H9 (cell line): ENCODE data around the gene YJU2. TPM values are rescaled to one million over a fixed set of nuclear protein-coding genes. Genes with fewer than 3 reads are reported as not detected.

Experiments
- DNase-seq: peaks from one replicate; pipeline ENCODE4 v3.0.0-alpha.2; 2017
- H2AFZ ChIP-seq: one replicate; pipeline ENCODE4 v1.6.1; 2013; ENCODE audit warnings: mild to moderate bottlenecking, low read length, control low read depth, moderate library complexity
- H2AK5ac ChIP-seq: 2 replicates; pipeline ENCODE4 v1.6.1; 2013; ENCODE audit warnings: low read length, control low read depth, mixed read lengths; ENCODE audit not compliant: insufficient read length
- H2BK120ac ChIP-seq: one replicate; pipeline ENCODE4 v1.6.1; 2013; ENCODE audit warnings: low read depth, mild to moderate bottlenecking, low read length, control low read depth, inconsistent platforms; ENCODE audit not compliant: poor library complexity, severe bottlenecking
- H2BK12ac ChIP-seq: 2 replicates; pipeline ENCODE4 v1.6.1; 2013; ENCODE audit warnings: low read length, control low read depth, mixed read lengths, low read depth; ENCODE audit not compliant: insufficient read length
- H2BK15ac ChIP-seq: 2 replicates; pipeline ENCODE4 v1.6.1; 2013; ENCODE audit warnings: low read depth, low read length, control low read depth
- H2BK20ac ChIP-seq: one replicate; pipeline ENCODE4 v1.6.1; 2013; ENCODE audit warnings: low read depth, mild to moderate bottlenecking, low read length, control low read depth, inconsistent platforms; ENCODE audit not compliant: poor library complexity, severe bottlenecking
- H2BK5ac ChIP-seq: 2 replicates; pipeline ENCODE4 v1.6.1; 2013; ENCODE audit warnings: low read length, control low read depth, mixed read lengths; ENCODE audit not compliant: insufficient read length
- H3K14ac ChIP-seq: 2 replicates; pipeline ENCODE4 v1.6.1; 2013; ENCODE audit warnings: low read length, control low read depth; ENCODE audit not compliant: insufficient read depth
- H3K18ac ChIP-seq: 2 replicates; pipeline ENCODE4 v1.6.1; 2013; ENCODE audit warnings: low read depth, mild to moderate bottlenecking, mixed read lengths, low read length, control low read depth; ENCODE audit not compliant: insufficient read length
- H3K23ac ChIP-seq: 2 replicates; pipeline ENCODE4 v1.6.1; 2013; ENCODE audit warnings: low read length, control low read depth, mixed read lengths, low read depth; ENCODE audit not compliant: insufficient read length
- H3K23me2 ChIP-seq: 2 replicates; pipeline ENCODE4 v1.6.1; 2013; ENCODE audit warnings: low read depth, mild to moderate bottlenecking, mixed read lengths, low read length, control low read depth; ENCODE audit not compliant: insufficient read length, poor library complexity, severe bottlenecking
- H3K27ac ChIP-seq: 2 replicates; pipeline ENCODE4 v1.5.1; 2013; ENCODE audit warnings: low read length, control low read depth, mixed read lengths, low read depth; ENCODE audit not compliant: insufficient read length
- H3K27me3 ChIP-seq: 2 replicates; pipeline ENCODE4 v1.6.1; 2013; ENCODE audit warnings: low read length, control low read depth, inconsistent platforms; ENCODE audit not compliant: insufficient read depth
- H3K4ac ChIP-seq: 2 replicates; pipeline ENCODE4 v1.6.1; 2013; ENCODE audit warnings: low read depth, mild to moderate bottlenecking, control low read depth, inconsistent platforms, low read length, moderate library complexity
- H3K4me1 ChIP-seq: 2 replicates; pipeline ENCODE4 v1.6.1; 2013; ENCODE audit warnings: low read length, control low read depth, inconsistent platforms; ENCODE audit not compliant: insufficient read depth
- H3K4me2 ChIP-seq: 2 replicates; pipeline ENCODE4 v1.6.1; 2013; ENCODE audit warnings: low read length, control low read depth, mixed read lengths; ENCODE audit not compliant: insufficient read length, insufficient read depth
- H3K56ac ChIP-seq: 2 replicates; pipeline ENCODE4 v1.6.1; 2013; ENCODE audit warnings: low read depth, mild to moderate bottlenecking, mixed read lengths, low read length, control low read depth; ENCODE audit not compliant: insufficient read length
- H3K79me1 ChIP-seq: 2 replicates; pipeline ENCODE4 v1.6.1; 2013; ENCODE audit warnings: low read depth, mild to moderate bottlenecking, moderate library complexity, low read length, control low read depth, inconsistent platforms; ENCODE audit not compliant: insufficient read depth, poor library complexity, severe bottlenecking
- H3K79me2 ChIP-seq: 2 replicates; pipeline ENCODE4 v1.6.1; 2013; ENCODE audit warnings: low read length, control low read depth, inconsistent platforms; ENCODE audit not compliant: insufficient read depth
- H3K9ac ChIP-seq: 2 replicates; pipeline ENCODE4 v1.6.1; 2013; ENCODE audit warnings: low read length, control low read depth, mixed read lengths; ENCODE audit not compliant: insufficient read length; ENCODE audit errors: extremely low read depth
- H3K9me3 ChIP-seq: one replicate; pipeline ENCODE4 v1.6.1; 2013; ENCODE audit warnings: low read depth, low read length, inconsistent platforms; ENCODE audit not compliant: control insufficient read depth
- H3T11ph ChIP-seq: one replicate; pipeline ENCODE4 v1.6.1; 2013; ENCODE audit warnings: mild to moderate bottlenecking, low read length, control low read depth, inconsistent platforms
- H4K20me1 ChIP-seq: one replicate; pipeline ENCODE4 v1.6.1; 2013; ENCODE audit not compliant: control insufficient read depth, insufficient read length, insufficient read depth
- H4K5ac ChIP-seq: 2 replicates; pipeline ENCODE4 v1.6.1; 2013; ENCODE audit warnings: low read depth, mild to moderate bottlenecking, mixed read lengths, low read length, control low read depth; ENCODE audit not compliant: insufficient read length
- H4K8ac ChIP-seq: replicated peaks from 2 replicates; pipeline ENCODE4 v1.6.1; 2013; ENCODE audit warnings: low read length, control low read depth, mixed read lengths, low read depth; ENCODE audit not compliant: insufficient read length
- H4K91ac ChIP-seq: 2 replicates; pipeline ENCODE4 v1.6.1; 2013; ENCODE audit warnings: low read depth, mild to moderate bottlenecking, moderate library complexity, mixed read lengths, low read length, control low read depth; ENCODE audit not compliant: insufficient read length
- H3K27ac Mint-ChIP-seq, 3 experiments: 2 replicates in 2 of 3; 3 replicates in 1 of 3; pipeline ENCODE4 v1.8.0; 2020 to 2021; ENCODE audit warnings: mixed read lengths in 3 of 3, mild to moderate bottlenecking in 1 of 3, moderate library complexity in 1 of 3
- H3K27me3 Mint-ChIP-seq: 2 replicates; pipeline ENCODE4 v1.8.0; 2021; ENCODE audit warnings: low read depth, mild to moderate bottlenecking, moderate library complexity, mixed read lengths
- H3K36me3 Mint-ChIP-seq, 3 experiments: 2 replicates in 2 of 3; 3 replicates in 1 of 3; pipeline ENCODE4 v1.8.0; 2020 to 2021; ENCODE audit warnings: low read depth in 3 of 3, mixed read lengths in 3 of 3; ENCODE audit not compliant: insufficient read depth in 1 of 3
- H3K4me1 Mint-ChIP-seq, 2 experiments: 2 replicates each; pipeline ENCODE4 v1.8.0; 2020; ENCODE audit warnings: mixed read lengths in 2 of 2
- H3K4me3 Mint-ChIP-seq, 2 experiments: 2 replicates in 1 of 2; 3 replicates in 1 of 2; pipeline ENCODE4 v1.8.0; 2020 to 2021; ENCODE audit warnings: mild to moderate bottlenecking in 2 of 2, mixed read lengths in 2 of 2, moderate library complexity in 1 of 2
- H3K9me3 Mint-ChIP-seq, 2 experiments: 2 replicates in 1 of 2; 3 replicates in 1 of 2; pipeline ENCODE4 v1.8.0; 2020; ENCODE audit warnings: mild to moderate bottlenecking in 2 of 2, mixed read lengths in 2 of 2, moderate library complexity in 1 of 2
- WGBS: extraction: QIAGEN DNeasy Blood & Tissue Kit; methylation state at CpG from one replicate; pipeline ENCODE4 v1.1.7; 2013; ENCODE audit warnings: missing lambda C conversion rate, low lambda C conversion rate, mixed read lengths; ENCODE audit not compliant: insufficient read length; ENCODE audit errors: extremely low coverage; 5-methylcytosine and 5-hydroxymethylcytosine counted together
- total RNA-seq: library from RNA; stranded (reverse); gene quantifications from 2 replicates; pipeline ENCODE4 v1.2.1, GENCODE V29; 2021
- TF ChIP-seq, protein P1 (sequence below): fragments of 200-600 bp; sonication (generic); conservative IDR thresholded peaks from 3 replicates; pipeline ENCODE4 v1.8.0; 2021; ENCODE audit warnings: antibody characterized with exemption, mild to moderate bottlenecking

YJU2 gene
- total RNA-seq, 1 experiment from 2014 or later = 31.0 TPM

DNA sequence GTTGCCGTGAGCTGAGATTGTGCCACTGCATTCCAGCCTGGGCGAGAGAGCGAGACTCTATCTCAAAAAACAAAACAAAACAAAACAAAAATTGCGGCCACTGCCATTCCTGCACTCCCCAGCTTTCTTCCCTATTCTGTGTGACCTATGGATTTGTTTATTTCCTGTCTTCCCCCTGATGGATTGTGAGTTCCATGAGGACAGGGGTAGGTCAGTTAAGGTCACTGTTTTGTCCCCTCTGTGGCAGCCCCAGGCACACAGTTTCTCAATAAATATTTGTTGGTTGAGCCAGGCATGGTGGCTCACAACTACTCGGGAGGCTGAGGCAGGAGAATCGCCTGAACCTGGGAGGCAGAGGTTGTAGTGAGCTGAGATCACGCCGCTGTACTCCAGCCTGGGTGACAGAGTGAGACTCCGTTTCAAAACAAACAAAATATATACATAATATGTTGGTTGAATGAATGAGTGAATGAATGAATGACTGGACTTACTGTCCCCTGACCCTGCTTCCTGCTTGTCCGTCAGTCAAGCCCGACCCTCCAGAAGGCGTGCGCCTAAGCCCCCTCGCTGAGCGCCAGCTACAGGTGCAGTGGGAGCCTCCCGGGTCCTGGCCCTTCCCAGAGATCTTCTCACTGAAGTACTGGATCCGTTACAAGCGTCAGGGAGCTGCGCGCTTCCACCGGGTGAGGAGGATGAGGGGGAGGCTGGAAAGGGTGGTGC lies 12.6 kb upstream of the YJU2 start:
- Histone ChIP-seq H4K8ac (no peak overlapping the region), H3K4me2 (no peak overlapping the region), H3K23me2 (peaks cover 3% of the 10 kb centered on the region), H3K79me1 (no peaks in the 10 kb centered on the region), H3K27me3 (no peaks in the 10 kb centered on the region), H3K79me2 (no peaks in the 10 kb centered on the region), H2BK20ac (no peak overlapping the region), H3T11ph (no peak overlapping the region), H4K91ac (no peak overlapping the region), H3K14ac (no peak overlapping the region), H3K23ac (no peak overlapping the region), H2BK5ac (no peak overlapping the region), H3K9ac (no peak overlapping the region), H3K27ac (no peak overlapping the region), H2BK120ac (no peak overlapping the region), H4K20me1 (no peaks in the 10 kb centered on the region), H2BK12ac (no peak overlapping the region), H4K5ac (no peak overlapping the region), H3K18ac (no peak overlapping the region), H3K4ac (no peak overlapping the region), H3K9me3 (no peaks in the 10 kb centered on the region), H3K56ac (no peak overlapping the region), H2AK5ac (no peak overlapping the region), H3K4me1 (no peaks in the 10 kb centered on the region), H2BK15ac (no peak overlapping the region), H2AFZ (no peak overlapping the region)
- peaks cover 0 to 5% of the 10 kb centered on the region in 2 experiments; a peak in 2 of 4 replicates for H3K4me1 Mint-ChIP-seq
- H3K27ac Mint-ChIP-seq = peak overlapping the region in 1 of 3 experiments; percentile 15; a peak in 1 of 7 replicates
- H3K9me3 Mint-ChIP-seq = peaks cover 1 to 5% of the 10 kb centered on the region in 2 experiments; a peak in 2 of 5 replicates
- H3K4me3 Mint-ChIP-seq = no peak overlapping the region
- DNase-seq = no peak
- peaks cover 3% of the 10 kb centered on the region; the same call in 1 of the 2 replicates for H3K27me3 Mint-ChIP-seq
- H3K36me3 Mint-ChIP-seq = no peaks in the 10 kb centered on the region
- no CpG with 5 or more reads among the region's 21 CpGs for WGBS
- TF ChIP-seq, protein P1, sequence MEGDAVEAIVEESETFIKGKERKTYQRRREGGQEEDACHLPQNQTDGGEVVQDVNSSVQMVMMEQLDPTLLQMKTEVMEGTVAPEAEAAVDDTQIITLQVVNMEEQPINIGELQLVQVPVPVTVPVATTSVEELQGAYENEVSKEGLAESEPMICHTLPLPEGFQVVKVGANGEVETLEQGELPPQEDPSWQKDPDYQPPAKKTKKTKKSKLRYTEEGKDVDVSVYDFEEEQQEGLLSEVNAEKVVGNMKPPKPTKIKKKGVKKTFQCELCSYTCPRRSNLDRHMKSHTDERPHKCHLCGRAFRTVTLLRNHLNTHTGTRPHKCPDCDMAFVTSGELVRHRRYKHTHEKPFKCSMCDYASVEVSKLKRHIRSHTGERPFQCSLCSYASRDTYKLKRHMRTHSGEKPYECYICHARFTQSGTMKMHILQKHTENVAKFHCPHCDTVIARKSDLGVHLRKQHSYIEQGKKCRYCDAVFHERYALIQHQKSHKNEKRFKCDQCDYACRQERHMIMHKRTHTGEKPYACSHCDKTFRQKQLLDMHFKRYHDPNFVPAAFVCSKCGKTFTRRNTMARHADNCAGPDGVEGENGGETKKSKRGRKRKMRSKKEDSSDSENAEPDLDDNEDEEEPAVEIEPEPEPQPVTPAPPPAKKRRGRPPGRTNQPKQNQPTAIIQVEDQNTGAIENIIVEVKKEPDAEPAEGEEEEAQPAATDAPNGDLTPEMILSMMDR = no peak
